BLaER1 (cell line): Measurements from ENCODE around the gene ATF6B.

Experiments used
- H3K27ac ChIP-seq: shearing (Covaris generic); formaldehyde crosslinking; 2 replicates; pipeline ENCODE4 v1.8.1; 2022
- H3K27me3 ChIP-seq: shearing (Covaris generic); formaldehyde crosslinking; 2 replicates; pipeline ENCODE4 v1.8.1; 2022
- H3K36me3 ChIP-seq: shearing (Covaris generic); formaldehyde crosslinking; 2 replicates; pipeline ENCODE4 v1.8.1; 2022
- H3K4me1 ChIP-seq: shearing (Covaris generic); formaldehyde crosslinking; 2 replicates; pipeline ENCODE4 v1.8.1; 2022
- H3K4me2 ChIP-seq: shearing (Covaris generic); formaldehyde crosslinking; 2 replicates; pipeline ENCODE4 v1.8.1; 2022
- H3K4me3 ChIP-seq: shearing (Covaris generic); formaldehyde crosslinking; 2 replicates; pipeline ENCODE4 v1.8.1; 2022
- H3K9ac ChIP-seq: shearing (Covaris generic); formaldehyde crosslinking; 2 replicates; pipeline ENCODE4 v1.8.1; 2022
- H3K9me3 ChIP-seq: shearing (Covaris generic); formaldehyde crosslinking; 2 replicates; pipeline ENCODE4 v1.8.1; 2022
- H4K20me1 ChIP-seq: shearing (Covaris generic); formaldehyde crosslinking; 2 replicates; pipeline ENCODE4 v1.8.1; 2022
- Cebpa-rat ChIP-seq: shearing (Covaris generic); IDR thresholded peaks from 2 replicates; pipeline ENCODE4 v1.8.1; 2022

The ATF6B gene

DNA sequence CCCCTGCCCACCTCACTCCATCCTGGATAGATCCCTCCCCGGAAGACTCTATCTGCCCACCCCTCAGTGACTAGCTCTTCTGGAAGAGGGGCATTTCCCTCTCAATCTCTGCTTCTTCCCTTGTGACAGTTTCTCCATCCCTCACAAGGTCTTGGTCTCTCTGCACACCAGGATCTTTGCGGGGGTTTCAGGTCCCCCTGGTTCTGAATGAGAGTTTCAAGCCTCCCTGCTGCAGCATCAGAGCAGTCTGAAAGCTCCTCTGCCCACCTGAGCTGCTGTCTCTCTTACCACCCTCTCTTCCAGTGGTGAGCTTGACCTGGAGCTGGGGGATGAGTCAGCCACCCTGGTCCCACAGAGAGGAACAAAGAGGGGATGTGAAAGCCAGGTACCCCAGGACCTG is 43.3 kb downstream of the ATF6B start:
- Histone ChIP-seq H3K36me3 (no peaks in the 10 kb centered on the region), H3K4me2 (no peak overlapping the region), H3K9ac (no peak overlapping the region), H3K27me3 (no peaks in the 10 kb centered on the region), H3K27ac (no peak overlapping the region), H3K4me1 (peaks cover 9% of the 10 kb centered on the region; the same call in 1 of the 2 replicates), H4K20me1 (no peaks in the 10 kb centered on the region), H3K9me3 (no peaks in the 10 kb centered on the region), H3K4me3 (no peak overlapping the region)
- TF ChIP-seq Cebpa-rat = no peak

- Histone ChIP-seq H3K4me2 (no peak overlapping the region), H3K9me3 (no peaks in the 10 kb centered on the region), H4K20me1 (no peaks in the 10 kb centered on the region), H3K4me3 (no peak overlapping the region), H3K9ac (no peak overlapping the region), H3K4me1 (peaks cover 9% of the 10 kb centered on the region; the same call in 1 of the 2 replicates), H3K27me3 (no peaks in the 10 kb centered on the region), H3K36me3 (no peaks in the 10 kb centered on the region; the same call in 1 of the 2 replicates), H3K27ac (no peak overlapping the region)
- TF ChIP-seq Cebpa-rat = no peak
Measured at GRCh38 chr6:32083812-32084768, 44.0 kb downstream of the ATF6B start.

- no peak for TF ChIP-seq Cebpa-rat
- H3K4me1 ChIP-seq = peaks cover 9% of the 10 kb centered on the region; the same call in 1 of the 2 replicates
- no peak overlapping the region for H3K4me3 ChIP-seq
- no peaks in the 10 kb centered on the region; the same call in 1 of the 2 replicates for H3K36me3 ChIP-seq
- H3K27ac ChIP-seq = no peak overlapping the region
- no peak overlapping the region for H3K4me2 ChIP-seq
- H3K9ac ChIP-seq = no peak overlapping the region
- H4K20me1 ChIP-seq = no peaks in the 10 kb centered on the region
- no peaks in the 10 kb centered on the region for H3K27me3 ChIP-seq
- H3K9me3 ChIP-seq = no peaks in the 10 kb centered on the region
Measured at GRCh38 chr6:32082935-32083334, 45.1 kb downstream of the ATF6B start.

DNA sequence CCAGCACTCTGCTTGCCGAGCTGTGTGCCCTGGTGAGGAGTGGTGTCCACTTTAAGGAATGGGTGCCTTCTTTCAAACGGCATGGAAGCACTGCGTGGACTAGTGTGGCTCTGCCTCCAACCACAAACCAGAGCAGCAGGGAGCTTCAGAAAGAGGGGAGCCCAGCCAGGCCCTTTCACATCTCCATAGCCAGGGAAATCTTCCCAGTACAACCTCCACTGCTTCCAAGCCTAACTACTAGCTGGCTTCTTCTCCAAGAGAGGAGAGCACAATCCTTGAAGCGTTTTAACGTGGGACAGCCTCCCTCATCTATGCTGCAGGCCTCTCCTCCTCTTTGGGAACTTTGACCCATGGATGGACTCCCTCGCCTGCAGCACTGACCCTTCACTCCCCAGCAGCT is 45.6 kb downstream of the ATF6B start:
- Histone ChIP-seq H3K27ac (no peak overlapping the region), H3K4me1 (peaks cover 9% of the 10 kb centered on the region; the same call in 1 of the 2 replicates), H3K9me3 (no peaks in the 10 kb centered on the region), H4K20me1 (no peaks in the 10 kb centered on the region), H3K4me3 (no peak overlapping the region), H3K27me3 (no peaks in the 10 kb centered on the region), H3K4me2 (no peak overlapping the region), H3K9ac (no peak overlapping the region), H3K36me3 (no peaks in the 10 kb centered on the region; the same call in 1 of the 2 replicates)
- no peak for TF ChIP-seq Cebpa-rat

DNA sequence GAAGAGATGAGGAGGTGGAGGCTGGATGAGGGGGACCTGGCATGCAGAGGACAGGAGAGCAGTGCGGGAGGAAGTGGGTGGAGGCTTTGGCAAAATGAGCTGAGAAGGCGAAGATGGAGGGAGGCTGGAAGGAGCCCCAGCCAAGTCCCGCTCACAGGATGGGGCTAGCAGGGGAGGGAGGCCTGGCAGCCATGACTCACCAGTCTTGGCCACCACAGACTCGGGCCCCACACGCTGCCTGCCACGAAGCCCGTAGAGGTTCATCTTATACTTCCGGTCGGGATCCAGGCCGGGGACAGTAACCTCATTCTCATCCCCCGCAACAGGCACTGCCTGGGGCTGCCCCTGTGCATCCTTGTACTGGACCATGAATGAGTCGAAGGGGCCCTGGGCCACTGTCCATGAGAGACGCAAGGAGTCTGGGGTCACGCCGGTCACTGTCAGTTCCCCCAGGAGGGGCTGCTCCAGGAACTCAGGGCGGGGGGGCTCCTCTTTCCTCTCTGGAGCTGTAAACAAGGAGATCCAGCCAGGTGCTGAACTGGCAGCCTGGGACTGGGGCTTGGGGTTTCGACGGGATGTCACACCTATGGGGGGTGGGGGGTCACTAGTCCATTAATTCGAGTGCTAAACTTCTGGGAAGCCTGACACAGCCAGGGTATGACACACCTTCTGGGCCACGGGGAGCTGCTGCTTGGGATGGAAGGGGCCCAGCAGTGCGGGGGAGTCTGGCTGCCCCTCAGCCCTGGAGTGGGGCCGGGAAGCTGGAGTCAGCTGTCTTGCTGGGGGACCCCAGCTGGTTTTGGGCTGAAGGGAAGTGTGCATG is 46.7 kb downstream of the ATF6B start:
- TF ChIP-seq Cebpa-rat = no peak
- Histone ChIP-seq H3K9me3 (no peaks in the 10 kb centered on the region), H3K36me3 (no peaks in the 10 kb centered on the region; the same call in 1 of the 2 replicates), H3K4me3 (no peak overlapping the region), H3K27ac (no peak overlapping the region), H3K27me3 (no peaks in the 10 kb centered on the region), H3K4me1 (peaks cover under 1% of the 10 kb centered on the region; the same call in 1 of the 2 replicates), H4K20me1 (no peaks in the 10 kb centered on the region), H3K9ac (no peak overlapping the region), H3K4me2 (no peak overlapping the region)

DNA sequence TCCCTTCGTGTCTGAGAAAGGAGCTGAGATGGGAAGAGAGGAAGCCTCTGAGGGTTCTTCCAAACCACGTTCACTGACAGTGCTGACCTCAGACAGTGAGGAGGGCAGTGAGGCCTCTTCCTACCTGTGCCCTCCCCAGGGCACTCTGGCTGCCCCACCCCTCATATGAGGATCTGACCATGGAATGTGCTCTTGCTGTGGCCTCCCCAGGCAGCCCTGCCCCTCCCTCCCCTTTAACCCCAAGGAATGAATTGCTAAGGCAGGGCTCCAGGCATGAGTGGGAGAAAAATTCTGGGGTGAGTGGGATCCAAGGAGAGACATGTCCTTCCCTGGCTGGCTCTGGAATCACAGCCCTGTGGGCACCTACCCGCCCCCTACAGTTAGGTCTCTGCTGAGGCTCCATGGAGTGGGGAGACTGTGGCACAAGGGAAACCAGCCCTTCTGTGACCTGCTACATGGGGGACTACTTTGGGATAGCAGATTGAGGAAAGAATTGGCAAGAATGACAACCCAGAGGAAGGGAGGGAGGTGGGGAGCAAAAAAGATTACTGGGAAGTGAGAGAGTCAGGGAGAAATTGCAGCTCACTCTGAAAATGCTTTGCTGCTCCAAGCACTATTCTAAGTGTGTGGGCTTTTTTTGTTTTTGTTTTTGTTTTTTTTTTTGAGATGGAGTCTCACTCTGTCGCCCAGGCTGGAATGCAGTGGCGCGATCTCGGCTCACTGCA is 48.3 kb downstream of the ATF6B start:
- H3K4me3 ChIP-seq = no peak overlapping the region
- no peaks in the 10 kb centered on the region for H4K20me1 ChIP-seq
- H3K27ac ChIP-seq = no peak overlapping the region

DNA sequence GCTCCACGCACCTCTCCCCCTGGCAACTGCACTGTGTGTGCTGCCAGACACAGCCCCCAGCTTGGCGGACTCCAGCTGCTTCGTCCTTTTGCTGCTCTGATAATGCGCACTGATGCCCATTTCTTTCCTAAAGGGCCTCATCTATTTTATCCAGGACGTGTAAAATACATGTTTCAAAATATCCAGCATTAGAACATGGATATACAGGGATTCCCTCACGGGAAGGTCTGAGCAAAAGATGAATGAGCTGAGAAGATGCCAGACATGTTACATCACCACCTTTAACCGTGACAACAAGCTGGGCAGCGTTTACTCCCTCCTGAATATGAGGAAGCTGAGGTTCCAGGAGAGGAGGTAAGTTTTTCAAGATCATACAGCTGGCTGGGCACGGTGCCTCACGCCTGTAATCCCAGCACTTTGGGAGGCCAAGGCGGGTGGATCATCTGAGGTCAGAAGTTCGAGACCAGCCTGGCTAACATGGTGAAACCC is 51.7 kb downstream of the ATF6B start:
- no peaks in the 10 kb centered on the region for H3K9me3 ChIP-seq
- H3K27me3 ChIP-seq = no peaks in the 10 kb centered on the region
- no peak overlapping the region; the same call in 1 of the 2 replicates for H3K9ac ChIP-seq
- no peaks in the 10 kb centered on the region for H4K20me1 ChIP-seq
- H3K36me3 ChIP-seq = no peaks in the 10 kb centered on the region; the same call in 1 of the 2 replicates
- H3K4me1 ChIP-seq = no peaks in the 10 kb centered on the region
- TF ChIP-seq Cebpa-rat = no peak
- H3K27ac ChIP-seq = no peak overlapping the region
- no peak overlapping the region for H3K4me2 ChIP-seq
- H3K4me3 ChIP-seq = no peak overlapping the region

More for the DNA sequence above, 48.3 kb downstream of the ATF6B start:
- H3K4me1 ChIP-seq = no peaks in the 10 kb centered on the region
- H3K27me3 ChIP-seq = no peaks in the 10 kb centered on the region
- TF ChIP-seq Cebpa-rat = no peak
- no peaks in the 10 kb centered on the region; the same call in 1 of the 2 replicates for H3K36me3 ChIP-seq
- no peaks in the 10 kb centered on the region for H3K9me3 ChIP-seq
- H3K4me2 ChIP-seq = no peak overlapping the region
- no peak overlapping the region for H3K9ac ChIP-seq

DNA sequence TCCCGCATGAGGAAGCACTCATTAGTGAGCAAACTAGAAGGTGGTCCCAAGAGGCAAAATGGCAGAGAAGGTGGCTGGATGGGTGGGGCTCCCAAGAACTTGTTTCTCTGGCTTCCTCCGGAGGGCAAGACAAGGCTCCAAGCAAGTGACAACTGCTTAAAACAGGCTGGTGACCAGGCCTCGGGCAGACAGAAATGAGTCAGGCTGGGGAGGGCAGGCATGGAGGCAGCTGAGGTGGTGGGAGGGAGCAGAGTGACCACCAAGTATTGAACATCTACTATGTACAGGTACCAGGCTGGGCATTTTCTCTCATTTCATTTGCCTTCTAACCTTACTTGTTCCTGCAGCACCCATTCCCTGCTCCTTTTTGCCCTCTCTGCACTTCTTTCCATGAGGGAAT is 52.3 kb downstream of the ATF6B start:
- Histone ChIP-seq H3K9ac (no peak overlapping the region), H3K4me2 (no peak overlapping the region), H3K36me3 (no peaks in the 10 kb centered on the region; the same call in 1 of the 2 replicates), H3K27ac (no peak overlapping the region), H3K9me3 (no peaks in the 10 kb centered on the region), H3K4me3 (no peak overlapping the region), H3K27me3 (no peaks in the 10 kb centered on the region), H4K20me1 (no peaks in the 10 kb centered on the region), H3K4me1 (no peaks in the 10 kb centered on the region)
- no peak for TF ChIP-seq Cebpa-rat

DNA sequence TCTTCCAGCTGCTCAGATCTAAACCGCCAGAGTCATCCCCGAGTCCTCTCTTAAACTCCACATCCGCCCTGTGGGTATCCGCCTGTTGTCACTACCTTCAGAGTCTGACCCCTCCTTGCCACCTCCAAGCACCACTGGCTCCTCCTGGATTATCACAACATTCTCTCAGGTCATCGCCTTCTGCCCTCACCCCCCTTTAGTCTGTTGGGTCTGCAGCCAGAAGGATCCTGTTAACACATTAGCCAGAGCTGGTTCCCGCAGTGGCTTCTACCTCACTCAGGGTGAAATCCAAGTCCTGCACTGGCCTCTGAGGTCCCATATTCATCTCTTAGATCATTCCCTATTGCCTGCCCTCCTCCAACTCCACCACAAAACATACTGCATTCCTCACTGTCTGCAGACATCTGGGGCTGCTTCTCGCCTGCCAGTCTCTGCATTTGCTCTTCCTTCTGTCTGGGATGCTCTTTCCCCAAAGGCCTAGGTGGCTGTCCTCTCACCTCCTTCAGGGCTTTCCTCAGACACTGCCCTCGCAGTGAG is 53.0 kb downstream of the ATF6B start:
- no peak for TF ChIP-seq Cebpa-rat
- Histone ChIP-seq H3K4me3 (no peak overlapping the region), H3K9ac (no peak overlapping the region)

More for the DNA sequence above, 53.0 kb downstream of the ATF6B start:
- Histone ChIP-seq H3K9me3 (no peaks in the 10 kb centered on the region), H3K4me2 (no peak overlapping the region), H3K27me3 (no peaks in the 10 kb centered on the region), H4K20me1 (no peaks in the 10 kb centered on the region), H3K4me1 (no peaks in the 10 kb centered on the region), H3K36me3 (no peaks in the 10 kb centered on the region; the same call in 1 of the 2 replicates), H3K27ac (no peak overlapping the region)
